Astrocyte of the cerebellum (primary cell): ENCODE data around the gene GNPTAB.
A peak's percentile ranks its signal among the peaks of the same experiment; 100 is the strongest.

Experiments
- DNase-seq: peaks from one replicate; pipeline ENCODE4 v3.0.0-alpha.2; 2011; ENCODE audit warnings: low read depth
- H3K4me3 ChIP-seq: 2 replicates; pipeline ENCODE4 v1.5.1; 2011; ENCODE audit warnings: mild to moderate bottlenecking, low read depth, low read length, moderate library complexity
- in situ Hi-C: cut with HindIII; loops from 2 replicates; pipeline ENCODE4 v1.10.0; 2017; ENCODE audit warnings: low sequenced_read_pairs
- TF ChIP-seq, protein P1 (sequence below): IDR thresholded peaks from 2 replicates; pipeline ENCODE4 v1.5.1; 2012; ENCODE audit warnings: low read length, low read depth, moderate library complexity, mild to moderate bottlenecking; ENCODE audit errors: missing control alignments

The GNPTAB gene

DNA sequence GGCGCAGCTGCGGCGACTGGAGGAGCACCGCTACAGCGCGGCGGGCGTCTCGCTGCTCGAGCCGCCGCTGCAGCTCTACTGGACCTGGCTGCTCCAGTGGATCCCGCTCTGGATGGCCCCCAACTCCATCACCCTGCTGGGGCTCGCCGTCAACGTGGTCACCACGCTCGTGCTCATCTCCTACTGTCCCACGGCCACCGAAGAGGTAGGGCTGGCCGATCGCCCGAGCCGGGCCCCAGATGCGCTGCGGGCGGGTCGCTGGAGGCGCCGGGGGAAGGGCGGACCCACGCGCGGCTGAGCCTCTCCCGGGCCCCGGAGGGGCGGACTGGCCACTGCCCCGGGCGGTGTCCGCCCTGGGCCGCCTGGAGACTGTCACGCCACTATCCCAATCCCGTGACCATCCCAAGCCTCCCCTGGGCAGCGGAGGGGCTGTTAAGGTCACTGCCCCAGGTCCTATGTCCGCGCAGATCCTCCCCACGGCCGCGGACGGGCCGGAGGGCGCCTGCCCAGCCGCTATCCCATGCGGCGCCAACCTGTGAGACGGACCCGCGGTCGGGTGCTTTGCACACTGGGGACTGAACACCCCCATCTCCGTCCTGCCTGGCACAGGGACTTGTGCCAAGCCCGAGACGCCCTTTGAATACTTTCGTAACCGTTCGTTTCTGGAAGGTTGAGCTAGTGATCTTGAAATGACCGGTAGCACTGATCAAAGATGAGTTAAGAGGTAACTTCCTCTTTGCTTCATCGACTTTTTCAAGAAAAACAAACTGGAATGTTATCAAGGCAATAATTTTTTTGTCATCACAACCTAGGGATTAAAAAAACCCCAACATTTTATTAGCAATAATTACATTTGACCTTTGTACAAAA is 132.6 kb downstream of the GNPTAB start:
- in situ Hi-C loops = no loop called here
- no peak for DNase-seq
- TF ChIP-seq, protein P1, sequence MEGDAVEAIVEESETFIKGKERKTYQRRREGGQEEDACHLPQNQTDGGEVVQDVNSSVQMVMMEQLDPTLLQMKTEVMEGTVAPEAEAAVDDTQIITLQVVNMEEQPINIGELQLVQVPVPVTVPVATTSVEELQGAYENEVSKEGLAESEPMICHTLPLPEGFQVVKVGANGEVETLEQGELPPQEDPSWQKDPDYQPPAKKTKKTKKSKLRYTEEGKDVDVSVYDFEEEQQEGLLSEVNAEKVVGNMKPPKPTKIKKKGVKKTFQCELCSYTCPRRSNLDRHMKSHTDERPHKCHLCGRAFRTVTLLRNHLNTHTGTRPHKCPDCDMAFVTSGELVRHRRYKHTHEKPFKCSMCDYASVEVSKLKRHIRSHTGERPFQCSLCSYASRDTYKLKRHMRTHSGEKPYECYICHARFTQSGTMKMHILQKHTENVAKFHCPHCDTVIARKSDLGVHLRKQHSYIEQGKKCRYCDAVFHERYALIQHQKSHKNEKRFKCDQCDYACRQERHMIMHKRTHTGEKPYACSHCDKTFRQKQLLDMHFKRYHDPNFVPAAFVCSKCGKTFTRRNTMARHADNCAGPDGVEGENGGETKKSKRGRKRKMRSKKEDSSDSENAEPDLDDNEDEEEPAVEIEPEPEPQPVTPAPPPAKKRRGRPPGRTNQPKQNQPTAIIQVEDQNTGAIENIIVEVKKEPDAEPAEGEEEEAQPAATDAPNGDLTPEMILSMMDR = no peak
- peak overlapping the region; percentile 78 for H3K4me3 ChIP-seq

DNA sequence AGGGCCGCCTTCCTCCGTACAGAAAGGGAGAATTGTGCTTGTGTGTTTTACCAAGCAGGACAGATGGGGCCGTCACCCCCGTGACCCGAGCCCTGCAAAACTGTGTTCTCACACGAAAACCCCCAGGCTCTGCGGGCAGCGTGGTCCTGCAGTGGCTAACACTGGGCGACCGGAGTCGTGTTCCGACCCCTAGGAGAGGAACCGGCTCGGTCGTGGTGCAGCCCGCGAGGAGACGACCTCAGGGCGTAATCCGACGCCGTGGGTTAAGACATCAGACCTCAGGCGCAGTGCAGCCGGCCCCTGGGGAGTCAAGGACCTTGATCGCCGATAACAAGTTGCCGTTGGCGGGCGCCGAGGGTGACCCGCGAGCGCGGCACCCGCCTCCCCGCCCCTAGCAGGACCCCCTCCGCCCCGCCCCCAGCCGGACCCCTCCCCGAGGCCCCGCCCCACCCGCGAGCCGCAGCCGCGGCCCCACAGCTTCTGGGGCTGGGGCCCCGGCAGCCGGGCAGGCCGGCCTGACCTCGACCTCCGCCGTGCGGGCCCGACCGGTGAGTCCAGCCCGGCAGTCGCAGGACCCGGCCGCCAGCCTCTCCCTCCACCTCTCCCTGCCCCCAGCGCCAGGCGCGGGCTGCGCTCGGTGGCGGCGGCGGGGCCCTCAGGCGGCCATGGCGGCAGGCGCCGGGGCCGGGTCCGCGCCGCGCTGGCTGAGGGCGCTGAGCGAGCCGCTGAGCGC is 133.4 kb downstream of the GNPTAB start, which contains the start of gene CHPT1:
Gene CHPT1, plus strand, starts transcription at position 444 of the 733 bp plus-strand sequence. Its CDS starts 222 bp downstream, at position 666.
- H3K4me3 ChIP-seq = peak within 1 kb of the TSS; percentile 78
- in situ Hi-C loops = no loop called here
- DNase-seq = no peak
- TF ChIP-seq, protein P1 = no peak

DNA sequence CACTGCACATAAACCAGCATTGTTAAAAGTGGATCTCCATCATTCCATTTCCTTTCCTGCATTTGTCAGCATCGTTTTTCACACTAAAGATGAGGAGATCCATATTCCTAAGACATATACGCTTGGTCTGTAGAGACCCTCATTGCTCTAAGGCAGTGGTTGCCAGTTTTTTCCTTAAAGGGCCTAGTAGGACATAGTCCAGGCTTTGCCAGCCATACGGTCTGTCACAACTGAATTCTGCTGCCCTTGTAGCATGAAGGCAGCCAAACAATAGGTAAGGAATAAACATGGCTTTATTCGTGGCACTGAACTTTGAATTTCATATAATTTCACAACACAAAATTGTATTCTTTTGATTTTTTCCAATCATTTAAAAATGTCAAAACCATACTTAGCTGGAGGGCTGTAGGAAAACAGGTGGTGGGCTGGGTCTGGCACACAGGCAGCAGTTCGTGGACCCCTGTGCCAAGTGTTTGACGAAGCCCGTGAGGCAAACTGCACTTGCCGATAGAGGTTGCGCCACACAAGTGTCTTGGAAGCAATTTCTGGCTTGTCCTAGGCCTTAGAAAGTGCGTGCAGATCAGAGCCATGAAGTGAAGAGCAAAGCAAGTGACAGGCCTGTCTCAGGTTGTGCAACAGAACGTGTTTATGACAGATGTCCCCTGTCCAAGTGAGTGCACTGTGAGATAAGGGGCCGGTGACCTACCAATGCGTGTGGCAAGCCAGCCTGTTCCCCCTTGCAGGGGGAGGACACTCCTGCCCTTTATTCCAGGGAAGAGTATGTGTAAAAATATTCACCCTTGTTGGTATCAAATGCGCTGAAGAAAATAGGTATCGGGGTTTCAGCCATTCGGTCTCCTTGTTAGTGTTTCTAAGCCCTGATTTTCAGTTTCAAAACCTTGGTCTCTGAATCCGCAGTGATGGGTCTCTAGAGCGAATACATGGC is 134.2 kb downstream of the GNPTAB start:
- DNase-seq = no peak
- peak overlapping the region; percentile 78 for H3K4me3 ChIP-seq
- TF ChIP-seq, protein P1 = no peak
- in situ Hi-C loops = no loop called here

DNA sequence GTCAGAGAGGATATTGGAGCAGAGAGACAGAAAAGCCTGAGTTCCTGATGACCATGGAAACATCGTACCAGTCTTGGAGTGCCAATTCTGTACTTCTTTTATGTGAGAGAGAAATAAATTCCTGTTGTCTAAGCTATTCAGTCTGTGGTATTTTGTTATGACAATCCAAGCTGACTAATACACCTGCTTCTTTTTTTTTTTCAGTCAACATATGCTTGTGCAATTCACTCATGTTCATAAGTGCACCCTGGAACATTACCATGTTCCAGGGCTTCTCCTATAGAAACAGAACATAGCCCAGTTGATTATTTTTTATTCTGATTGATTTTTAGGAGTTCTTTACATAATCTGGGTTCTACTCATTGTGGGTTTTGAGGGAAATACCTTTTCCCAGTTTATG is 135.1 kb downstream of the GNPTAB start:
- DNase-seq = no peak
- in situ Hi-C loops = no loop called here
- TF ChIP-seq, protein P1 = no peak
- no peak overlapping the region for H3K4me3 ChIP-seq
